Activated CD4-positive, alpha-beta T cell treated with anti-CD3 and anti-CD28 coated beads for 1 hour (primary cell): ENCODE results near the gene ARHGEF11.

ENCODE experiments used
- DNase-seq: peaks from one replicate; pipeline ENCODE4 v3.0.0-alpha.2; 2020

Gene ARHGEF11

DNA sequence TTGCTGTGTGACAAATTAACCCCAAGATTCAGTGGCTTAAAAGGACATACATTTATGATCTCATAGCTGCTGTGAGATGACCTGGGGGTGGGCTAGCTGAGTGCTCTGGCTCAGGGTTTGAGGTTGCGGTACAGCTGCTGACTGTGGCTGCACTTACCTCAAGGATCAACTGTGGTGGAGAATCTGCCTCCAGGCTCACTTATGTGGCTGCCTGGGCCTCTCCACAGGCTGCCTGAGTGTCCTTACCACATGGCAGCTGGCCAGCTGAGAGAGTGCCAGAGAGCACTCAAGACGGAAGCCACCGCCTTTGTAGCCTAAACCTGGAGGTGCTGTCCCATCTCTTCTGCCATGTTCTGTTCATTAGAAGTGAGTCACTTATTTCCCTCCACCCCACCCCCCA lies 119.4 kb downstream of the ARHGEF11 start:
- DNase-seq = no peak

GRCh38 chr1:156925154-156926010 lies 120.2 kb downstream of the ARHGEF11 start:
- DNase-seq = no peak

DNA sequence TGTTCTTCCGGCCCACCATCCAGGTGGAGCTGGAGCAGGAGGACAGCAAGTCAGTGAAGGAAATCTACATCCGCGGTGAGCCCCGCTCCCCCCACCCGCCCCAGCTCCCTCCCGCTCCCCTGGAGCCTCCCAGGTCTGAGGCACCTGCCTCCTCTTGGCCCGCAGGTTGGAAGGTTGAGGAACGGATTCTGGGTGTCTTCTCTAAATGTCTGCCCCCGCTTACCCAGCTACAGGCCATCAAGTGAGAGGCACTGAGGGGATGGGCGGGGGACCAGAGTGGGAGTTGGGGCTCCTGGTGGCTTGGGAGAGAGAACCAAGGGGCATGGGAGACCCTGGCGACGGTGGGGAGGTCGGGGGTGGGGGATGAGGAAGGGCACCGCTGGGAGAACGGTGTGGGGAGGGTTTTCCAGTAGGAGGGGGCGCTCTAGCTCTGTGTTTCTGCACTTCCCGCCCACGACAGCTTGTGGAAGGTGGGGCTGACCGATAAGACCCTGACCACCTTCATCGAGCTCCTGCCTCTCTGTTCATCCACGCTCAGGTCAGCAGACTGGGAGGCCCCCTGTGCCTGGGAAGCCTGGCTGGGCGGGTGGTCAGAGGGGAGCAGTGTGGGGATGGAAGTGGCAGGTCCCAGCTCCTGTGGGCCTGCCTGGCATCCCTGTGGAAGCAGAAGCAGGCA lies 120.9 kb downstream of the ARHGEF11 start:
- DNase-seq = no peak

DNA sequence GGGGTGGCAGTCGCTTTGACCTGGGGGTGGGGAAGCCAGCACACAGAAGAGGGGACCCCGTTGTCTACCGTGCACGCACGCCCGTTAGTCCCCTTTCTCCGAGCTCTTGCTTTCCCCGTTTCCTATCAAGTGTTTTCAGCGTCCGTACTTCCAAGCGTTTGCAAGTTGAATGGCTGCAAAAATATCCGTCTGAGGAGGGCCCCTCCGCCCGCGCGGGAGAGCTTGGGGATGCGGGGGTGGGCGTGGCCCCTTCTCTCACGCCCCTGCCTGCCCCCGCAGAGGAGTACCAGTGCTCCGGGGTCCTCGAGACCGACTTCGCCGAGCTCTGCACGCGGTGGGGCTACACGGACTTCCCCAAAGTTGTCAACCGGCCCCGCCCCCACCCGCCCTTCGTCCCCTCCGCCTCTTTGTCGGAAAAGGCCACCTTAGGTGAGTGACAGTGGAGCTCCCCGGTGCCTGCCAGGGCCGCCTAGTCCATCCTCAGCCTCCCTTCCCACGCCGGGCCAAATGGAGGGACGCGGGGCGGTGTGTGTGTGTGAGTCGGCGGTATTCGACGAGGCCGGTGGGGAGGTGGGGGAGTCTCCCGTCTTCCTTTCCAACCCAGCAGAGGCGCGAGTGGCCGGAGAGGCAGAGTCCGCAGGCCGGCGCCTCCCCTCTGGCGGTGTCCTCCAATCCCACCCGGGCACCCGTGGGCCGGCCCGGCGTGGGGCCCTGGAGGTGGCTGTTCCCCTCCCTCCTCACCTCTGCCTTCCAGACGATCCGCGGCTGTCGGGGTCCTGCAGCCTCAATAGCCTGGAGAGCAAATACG lies 121.7 kb downstream of the ARHGEF11 start:
- DNase-seq = no peak

DNA sequence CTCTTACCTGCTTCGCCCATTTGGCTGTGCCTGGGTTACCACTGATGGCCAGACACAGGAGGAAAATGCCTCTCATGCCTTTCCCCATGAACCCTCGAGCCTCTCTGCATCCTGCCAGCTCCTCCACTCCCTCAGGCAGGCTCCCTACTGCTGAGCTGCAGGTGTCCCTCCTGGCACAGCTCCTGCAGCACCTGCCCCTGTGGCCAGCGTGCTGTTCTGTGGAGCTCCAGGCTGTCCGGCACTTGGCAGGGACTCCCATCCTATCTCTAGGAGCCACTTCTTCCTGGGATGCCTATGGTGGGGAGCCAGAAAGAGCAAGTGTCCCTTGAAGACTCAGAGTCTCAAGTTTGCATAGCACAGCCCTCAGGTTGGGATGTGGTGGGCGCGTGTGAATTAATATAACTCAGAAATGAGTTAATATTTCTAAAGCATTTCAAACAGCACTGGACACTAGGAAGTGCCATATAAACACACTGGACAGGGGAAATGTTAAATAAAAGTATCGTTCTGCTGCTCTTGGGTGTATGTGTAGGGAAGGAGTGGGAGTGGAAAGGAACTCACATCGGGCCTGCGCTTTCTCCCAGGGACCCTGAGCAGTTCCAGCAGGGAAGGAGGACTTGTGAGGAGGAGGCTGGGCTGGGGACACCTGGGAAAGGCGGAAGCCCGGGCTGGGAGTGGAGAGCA lies 122.4 kb downstream of the ARHGEF11 start:
- DNase-seq = no peak

DNA sequence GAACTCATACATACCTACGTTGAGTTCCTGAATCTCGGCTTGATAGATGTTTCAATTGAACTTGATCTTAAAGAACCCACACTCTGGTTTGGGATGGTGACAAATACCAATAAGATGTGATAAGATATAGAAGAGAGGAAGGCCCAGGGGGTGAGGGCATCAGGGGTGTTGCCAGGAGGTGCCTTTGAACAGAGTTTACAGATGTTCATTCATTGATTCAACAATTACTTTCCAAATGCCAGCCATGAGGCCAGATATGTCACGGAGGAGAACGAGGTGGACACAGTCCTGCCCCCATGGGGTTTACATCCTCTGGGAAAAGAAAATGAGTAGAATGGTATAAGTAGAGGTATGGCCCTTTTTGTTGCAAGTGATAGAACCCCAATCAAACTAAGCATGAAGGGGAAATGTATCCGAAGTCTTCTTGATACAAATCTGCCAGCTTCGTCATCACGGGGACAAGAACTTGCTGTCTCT lies 124.5 kb downstream of the ARHGEF11 start:
- DNase-seq = no peak

DNA sequence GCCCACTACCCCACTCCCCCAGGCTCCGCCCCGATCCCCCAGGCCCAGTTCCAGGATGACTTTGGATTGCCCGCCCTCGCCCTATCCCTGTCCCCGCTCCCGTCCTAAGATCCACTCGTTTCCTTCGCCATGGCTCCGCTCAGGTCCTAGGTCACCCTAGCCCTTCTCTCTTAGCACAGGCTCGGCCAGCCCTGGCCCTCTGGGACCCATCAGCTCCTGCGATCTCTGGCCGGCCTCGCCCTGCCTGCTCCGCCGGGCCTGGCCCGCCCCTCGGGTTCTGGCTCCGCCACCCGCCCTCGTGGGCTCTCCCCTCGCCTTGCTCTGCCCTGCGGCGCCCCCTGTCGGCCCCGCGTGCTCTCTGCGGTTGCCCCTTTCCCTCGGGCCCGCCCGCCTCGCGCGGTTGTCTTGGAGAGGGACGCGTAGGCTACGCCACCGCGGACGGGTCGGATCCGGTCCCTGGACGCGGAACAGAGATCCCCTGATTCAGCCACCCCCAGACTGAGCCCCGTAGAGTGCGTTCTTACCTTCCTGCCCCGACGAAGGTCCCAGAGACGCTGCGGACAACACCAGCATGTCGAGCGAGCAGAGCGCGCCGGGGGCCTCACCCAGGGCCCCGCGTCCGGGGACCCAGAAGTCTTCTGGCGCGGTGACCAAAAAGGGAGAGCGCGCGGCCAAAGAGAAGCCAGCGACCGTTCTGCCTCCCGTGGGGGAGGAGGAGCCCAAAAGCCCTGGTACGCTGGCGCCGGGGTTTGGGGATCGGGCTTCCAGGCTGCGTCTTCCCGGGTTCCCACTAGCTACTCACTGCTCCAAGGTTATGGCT lies 125.1 kb downstream of the ARHGEF11 start, which contains the start of gene LRRC71:
Gene LRRC71 (plus strand): TSS at position 400 of the 820 bp plus-strand sequence. CDS start 172 bp downstream, at position 572.
- peak; percentile 43 for DNase-seq

DNA sequence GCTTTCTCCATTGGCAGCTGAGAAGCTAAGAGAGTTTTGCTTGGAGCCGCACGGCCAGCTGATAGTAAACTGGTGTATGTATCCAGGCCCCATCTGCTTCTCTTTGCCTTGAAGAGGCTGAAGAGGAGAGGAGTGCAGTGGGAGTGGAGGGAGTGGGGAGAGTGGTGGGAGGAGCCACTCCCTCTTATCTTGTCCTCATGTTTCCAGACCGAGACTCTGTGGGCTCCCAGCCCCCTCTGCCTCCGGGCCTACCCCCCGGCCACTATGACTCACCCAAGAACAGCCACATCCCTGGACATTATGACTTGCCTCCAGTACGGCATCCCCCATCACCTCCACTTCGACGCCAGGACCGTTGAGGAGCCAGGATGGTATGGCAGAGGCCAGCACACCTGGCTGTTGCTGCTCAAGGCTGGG lies 131.1 kb downstream of the ARHGEF11 start:
- no peak for DNase-seq

DNA sequence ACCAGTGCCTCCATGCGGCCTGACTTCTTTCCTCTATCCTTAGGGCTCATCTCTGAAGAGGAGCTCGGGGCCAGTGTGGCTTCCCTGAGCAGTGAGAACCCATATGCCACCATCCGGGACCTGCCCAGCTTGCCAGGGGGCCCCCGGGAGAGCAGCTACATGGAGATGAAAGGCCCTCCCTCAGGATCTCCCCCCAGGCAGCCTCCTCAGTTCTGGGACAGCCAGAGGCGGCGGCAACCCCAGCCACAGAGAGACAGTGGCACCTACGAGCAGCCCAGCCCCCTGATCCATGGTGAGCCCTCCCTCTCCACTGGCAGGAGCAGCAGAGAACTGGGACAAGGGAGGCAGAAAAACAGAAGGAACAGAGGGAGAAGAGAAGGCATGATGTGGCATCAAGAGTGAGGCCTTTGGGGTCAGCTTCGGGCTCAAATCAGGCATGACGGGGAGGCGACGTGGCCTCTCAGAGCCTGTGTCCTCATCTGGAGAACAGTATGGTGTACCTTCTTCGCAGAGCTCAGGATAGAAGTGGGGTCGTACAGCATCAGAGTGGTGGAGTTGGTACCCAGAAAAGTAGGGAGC lies 131.6 kb downstream of the ARHGEF11 start:
- DNase-seq = no peak

DNA sequence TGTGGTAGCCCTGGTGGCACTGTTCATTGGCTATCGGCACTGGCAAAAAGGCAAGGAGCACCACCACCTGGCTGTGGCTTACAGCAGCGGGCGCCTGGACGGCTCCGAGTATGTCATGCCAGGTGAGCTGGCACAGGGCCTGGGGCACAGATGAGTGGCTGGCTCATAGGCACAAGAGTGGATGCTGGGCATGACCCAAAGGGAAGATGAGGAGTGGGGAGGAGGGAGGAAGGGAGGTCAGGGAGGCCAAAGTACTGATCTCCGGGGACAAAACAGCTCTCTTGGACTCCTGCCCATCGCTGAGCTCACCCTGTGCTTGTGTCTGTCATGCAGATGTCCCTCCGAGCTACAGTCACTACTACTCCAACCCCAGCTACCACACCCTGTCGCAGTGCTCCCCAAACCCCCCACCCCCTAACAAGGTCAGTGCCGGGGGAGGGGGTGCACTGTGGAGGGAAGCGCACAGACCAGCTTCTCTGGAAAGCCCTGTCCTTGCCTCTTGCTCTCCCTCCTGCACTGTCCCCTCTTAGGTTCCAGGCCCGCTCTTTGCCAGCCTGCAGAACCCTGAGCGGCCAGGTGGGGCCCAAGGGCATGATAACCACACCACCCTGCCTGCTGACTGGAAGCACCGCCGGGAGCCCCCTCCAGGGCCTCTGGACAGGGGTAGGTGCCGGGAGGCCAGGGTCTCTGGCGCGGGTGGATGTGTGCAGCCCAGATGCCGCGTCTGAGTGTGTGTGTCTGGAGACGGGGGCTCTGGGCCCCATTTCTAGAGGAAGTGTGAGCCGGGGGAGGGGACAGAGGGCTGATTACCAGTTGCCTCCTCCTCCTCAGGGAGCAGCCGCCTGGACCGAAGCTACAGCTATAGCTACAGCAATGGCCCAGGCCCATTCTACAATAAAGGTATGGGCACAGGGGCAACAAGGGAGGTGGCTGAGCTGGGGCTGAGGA lies 132.4 kb downstream of the ARHGEF11 start:
- DNase-seq = no peak

GRCh38 chr1:156912310-156912709 lies 133.2 kb downstream of the ARHGEF11 start:
- DNase-seq = no peak

DNA sequence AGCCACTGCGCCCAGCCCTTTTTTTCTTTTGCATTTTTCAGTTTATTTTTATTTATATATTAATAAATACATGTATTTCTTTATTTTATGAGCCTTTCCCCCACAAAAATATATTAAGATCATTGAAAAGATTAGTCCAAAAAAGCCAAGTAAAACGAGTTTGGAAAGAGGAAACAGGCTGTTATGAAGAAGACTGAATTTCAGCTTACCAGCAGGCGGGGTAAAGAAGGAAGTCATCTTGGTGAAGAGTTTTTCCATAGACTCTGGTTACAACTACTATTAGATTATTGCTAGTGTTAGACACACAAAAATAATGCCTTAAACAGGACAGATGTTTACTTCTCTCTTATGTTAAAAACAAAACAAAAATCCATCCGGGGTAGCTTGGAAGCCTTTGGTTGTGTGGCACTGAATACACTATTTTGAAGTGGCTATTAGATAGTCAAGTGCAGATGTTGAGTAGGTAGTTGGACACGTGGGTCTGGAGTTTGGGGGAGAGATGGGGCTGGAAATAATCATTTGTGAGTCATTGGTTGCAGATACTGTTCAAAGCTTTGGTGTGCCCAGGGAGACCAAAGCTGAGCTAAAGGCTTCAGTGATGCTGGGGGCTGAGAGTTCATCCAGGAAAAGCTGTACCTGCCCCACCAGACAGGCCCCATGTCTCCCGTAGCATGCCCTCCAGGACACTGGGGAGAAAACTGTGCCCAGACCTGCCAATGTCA lies 133.8 kb downstream of the ARHGEF11 start:
- DNase-seq = no peak

DNA sequence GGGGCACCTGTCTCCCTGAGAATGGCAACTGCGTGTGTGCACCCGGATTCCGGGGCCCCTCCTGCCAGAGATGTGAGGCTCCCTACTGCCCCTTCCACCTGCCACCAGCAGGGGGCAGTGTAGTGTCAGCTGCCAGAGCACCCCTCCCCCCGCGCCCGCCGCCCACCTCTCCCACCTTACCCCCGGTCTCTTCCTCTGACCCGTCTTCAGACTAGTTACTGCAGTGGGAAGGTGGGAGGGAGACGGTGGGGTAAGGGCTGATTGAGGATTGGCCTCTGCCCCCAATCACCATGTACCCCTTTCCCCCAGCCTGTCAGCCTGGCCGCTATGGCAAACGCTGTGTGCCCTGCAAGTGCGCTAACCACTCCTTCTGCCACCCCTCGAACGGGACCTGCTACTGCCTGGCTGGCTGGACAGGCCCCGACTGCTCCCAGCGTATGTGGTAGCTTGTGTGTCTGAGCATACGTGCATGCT lies 135.2 kb downstream of the ARHGEF11 start:
- DNase-seq = peak; percentile 28

DNA sequence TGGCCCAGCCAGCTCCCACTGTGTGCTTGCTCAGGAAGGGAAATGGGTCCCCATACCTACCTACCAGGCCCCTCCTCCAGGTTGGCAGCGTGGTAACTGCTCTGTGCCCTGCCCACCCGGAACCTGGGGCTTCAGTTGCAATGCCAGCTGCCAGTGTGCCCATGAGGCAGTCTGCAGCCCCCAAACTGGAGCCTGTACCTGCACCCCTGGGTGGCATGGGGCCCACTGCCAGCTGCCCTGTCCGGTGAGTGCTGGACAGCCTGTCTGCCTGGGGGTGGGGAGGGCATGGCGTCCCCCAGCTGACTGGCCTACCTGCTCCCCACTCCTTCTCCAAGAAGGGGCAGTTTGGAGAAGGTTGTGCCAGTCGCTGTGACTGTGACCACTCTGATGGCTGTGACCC lies 135.9 kb downstream of the ARHGEF11 start:
- DNase-seq = no peak

DNA sequence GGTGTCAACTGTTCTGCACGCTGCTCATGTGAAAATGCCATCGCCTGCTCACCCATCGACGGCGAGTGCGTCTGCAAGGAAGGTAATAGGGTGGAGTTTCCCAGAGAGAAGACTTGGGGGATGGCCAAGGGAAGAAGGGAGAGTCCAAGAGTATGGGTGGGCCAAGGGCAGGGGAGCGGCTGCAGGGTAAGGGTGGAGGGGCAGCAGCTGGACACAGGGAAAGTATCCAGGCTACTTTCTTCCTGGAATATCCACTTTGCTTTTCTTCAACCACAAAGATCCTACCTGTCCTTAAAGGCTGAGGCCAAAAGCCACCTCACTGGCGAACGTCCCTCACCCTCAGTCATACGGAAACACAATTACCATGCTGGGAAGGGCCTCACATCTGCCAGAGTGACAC lies 136.6 kb downstream of the ARHGEF11 start:
- DNase-seq = no peak

DNA sequence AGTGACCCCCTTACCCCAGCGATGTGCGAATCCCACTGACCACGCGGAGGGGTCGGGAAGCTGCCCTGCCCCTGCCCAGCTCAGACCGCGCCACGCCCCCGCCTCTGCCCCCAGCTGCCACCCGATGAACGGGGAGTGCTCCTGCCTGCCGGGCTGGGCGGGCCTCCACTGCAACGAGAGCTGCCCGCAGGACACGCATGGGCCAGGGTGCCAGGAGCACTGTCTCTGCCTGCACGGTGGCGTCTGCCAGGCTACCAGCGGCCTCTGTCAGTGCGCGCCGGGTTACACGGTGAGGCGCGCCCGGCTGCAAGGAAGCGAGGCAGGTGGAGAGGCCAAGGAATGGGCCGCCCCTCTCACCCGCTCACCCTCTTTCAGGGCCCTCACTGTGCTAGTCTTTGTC lies 137.0 kb downstream of the ARHGEF11 start:
- DNase-seq = no peak

GRCh38 chr1:156906206-156906906 lies 139.2 kb downstream of the ARHGEF11 start:
- DNase-seq = no peak

- DNase-seq = no peak
Observed at GRCh38 chr1:156905651-156906050, 139.9 kb downstream of the ARHGEF11 start.

GRCh38 chr1:156905176-156905575 lies 140.4 kb downstream of the ARHGEF11 start:
- no peak for DNase-seq
